ENCODE results near the gene STIMATE. TPM values are rescaled to one million over a fixed set of nuclear protein-coding genes. Genes with fewer than 3 reads are reported as not detected.

STIMATE gene
- total and polyA plus RNA-seq, 5 donors from 2014 or later = 10.7 to 87.7 (median 12.9) TPM

DNA sequence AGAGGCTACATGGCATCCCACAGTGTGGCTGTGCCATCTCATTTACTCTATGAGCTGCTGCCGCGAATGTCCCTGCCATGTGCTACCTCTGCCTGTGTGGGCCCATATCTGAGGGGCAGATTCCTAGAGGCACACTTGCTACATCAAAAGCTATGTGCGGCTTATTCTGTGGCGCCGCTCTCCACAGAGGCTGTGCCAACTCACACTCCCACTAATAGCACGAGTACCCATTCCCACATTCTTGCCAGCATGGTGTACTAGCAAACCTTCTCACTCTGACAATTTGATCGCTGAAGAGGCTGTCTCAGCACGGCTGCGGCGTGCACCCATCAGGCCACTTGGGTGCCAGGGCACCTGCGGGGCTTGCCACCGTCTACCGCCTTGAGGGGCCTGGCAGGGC is 31.4 kb downstream of the STIMATE start:
- DNase-seq = no peak
- H3K27ac Mint-ChIP-seq = no peak overlapping the region
- Histone ChIP-seq H3K27ac (ENCODE audit: insufficient read depth, low read length, poor library complexity, severe bottlenecking) (no peak overlapping the region), H3K36me3 (ENCODE audit: control insufficient read depth, insufficient read depth, low read length) (peaks cover 3% of the 10 kb centered on the region), H3K4me1 (ENCODE audit: control insufficient read depth, insufficient read depth, low read length, poor library complexity, severe bottlenecking) (no peaks in the 10 kb centered on the region), H3K9me3 (ENCODE audit: control insufficient read depth in 2 of 2, low read length in 2 of 2) (peaks cover 0 to 6% of the 10 kb centered on the region in 2 experiments), H3K27me3 (ENCODE audit: control insufficient read depth, insufficient read depth, low read length) (no peaks in the 10 kb centered on the region), H3K4me3 (ENCODE audit: low read depth, low read length) (no peak overlapping the region)
- no peak overlapping the region for H3K4me3 Mint-ChIP-seq
- peaks cover 8 to 17% (median 14%) of the 10 kb centered on the region in 4 donors for H3K4me1 Mint-ChIP-seq
- H3K36me3 Mint-ChIP-seq = peaks cover 32% of the 10 kb centered on the region
- H3K9me3 Mint-ChIP-seq = peaks cover 0 to 7% (median 0%) of the 10 kb centered on the region in 7 donors
- no peak for ATAC-seq (ENCODE audit: low read depth in 2 of 2)
- H3K27me3 Mint-ChIP-seq = no peaks in the 10 kb centered on the region

- H3K27ac Mint-ChIP-seq = no peak overlapping the region
- no peak for DNase-seq
- no peak for ATAC-seq (ENCODE audit: low read depth in 2 of 2)
- H3K4me3 ChIP-seq (ENCODE audit: low read depth, low read length) = no peak overlapping the region
- H3K36me3 ChIP-seq (ENCODE audit: control insufficient read depth, insufficient read depth, low read length) = peaks cover 16% of the 10 kb centered on the region
- H3K9me3 ChIP-seq (ENCODE audit: control insufficient read depth in 2 of 2, low read length in 2 of 2) = peaks cover 0 to under 1% of the 10 kb centered on the region in 2 experiments
- H3K4me1 Mint-ChIP-seq = peaks cover 0 to 14% (median 12%) of the 10 kb centered on the region in 4 donors
- no peak overlapping the region for H3K27ac ChIP-seq (ENCODE audit: insufficient read depth, low read length, poor library complexity, severe bottlenecking)
- H3K27me3 Mint-ChIP-seq = no peaks in the 10 kb centered on the region
- peaks cover 33% of the 10 kb centered on the region for H3K36me3 Mint-ChIP-seq
- H3K9me3 Mint-ChIP-seq = peaks cover 0 to 5% (median 0%) of the 10 kb centered on the region in 7 donors
- H3K4me1 ChIP-seq (ENCODE audit: control insufficient read depth, insufficient read depth, low read length, poor library complexity, severe bottlenecking) = no peaks in the 10 kb centered on the region
- no peak overlapping the region for H3K4me3 Mint-ChIP-seq
- no peaks in the 10 kb centered on the region for H3K27me3 ChIP-seq (ENCODE audit: control insufficient read depth, insufficient read depth, low read length)
Observed at GRCh38 chr3:52860424-52860768, 37.0 kb downstream of the STIMATE start.

GRCh38 chr3:52859686-52860423 is 37.5 kb downstream of the STIMATE start:
- H3K27me3 Mint-ChIP-seq = no peaks in the 10 kb centered on the region
- H3K4me3 ChIP-seq (ENCODE audit: low read depth, low read length) = no peak overlapping the region
- no peak overlapping the region for H3K27ac ChIP-seq (ENCODE audit: insufficient read depth, low read length, poor library complexity, severe bottlenecking)
- H3K4me1 Mint-ChIP-seq = peaks cover 0 to 12% (median 11%) of the 10 kb centered on the region in 4 donors
- H3K27me3 ChIP-seq (ENCODE audit: control insufficient read depth, insufficient read depth, low read length) = no peaks in the 10 kb centered on the region
- H3K27ac Mint-ChIP-seq = peak overlapping the region in 1 of 3 donors; percentile 76
- peaks cover 17% of the 10 kb centered on the region for H3K36me3 ChIP-seq (ENCODE audit: control insufficient read depth, insufficient read depth, low read length)
- no peak overlapping the region for H3K4me3 Mint-ChIP-seq
- DNase-seq (no peak), ATAC-seq (ENCODE audit: low read depth in 2 of 2) (no peak)
- peaks cover 30% of the 10 kb centered on the region for H3K36me3 Mint-ChIP-seq
- H3K9me3 Mint-ChIP-seq = peaks cover 0 to 3% (median 0%) of the 10 kb centered on the region in 7 donors
- no peaks in the 10 kb centered on the region for H3K9me3 ChIP-seq (ENCODE audit: control insufficient read depth in 2 of 2, low read length in 2 of 2)
- no peaks in the 10 kb centered on the region for H3K4me1 ChIP-seq (ENCODE audit: control insufficient read depth, insufficient read depth, low read length, poor library complexity, severe bottlenecking)

GRCh38 chr3:52857864-52858263 is 39.5 kb downstream of the STIMATE start:
- Mint-ChIP-seq H3K36me3 (peaks cover 21% of the 10 kb centered on the region), H3K27me3 (no peaks in the 10 kb centered on the region), H3K4me1 (peaks cover 0 to 11% (median 6%) of the 10 kb centered on the region in 4 donors), H3K4me3 (no peak overlapping the region), H3K27ac (peak overlapping the region in 1 of 3 donors; percentile 74), H3K9me3 (no peaks in the 10 kb centered on the region)
- H3K27ac ChIP-seq (ENCODE audit: insufficient read depth, low read length, poor library complexity, severe bottlenecking) = no peak overlapping the region
- DNase-seq (no peak), ATAC-seq (ENCODE audit: low read depth in 2 of 2) (no peak)
- no peaks in the 10 kb centered on the region for H3K4me1 ChIP-seq (ENCODE audit: control insufficient read depth, insufficient read depth, low read length, poor library complexity, severe bottlenecking)
- H3K4me3 ChIP-seq (ENCODE audit: low read depth, low read length) = no peak overlapping the region
- peaks cover 26% of the 10 kb centered on the region for H3K36me3 ChIP-seq (ENCODE audit: control insufficient read depth, insufficient read depth, low read length)
- H3K9me3 ChIP-seq (ENCODE audit: control insufficient read depth in 2 of 2, low read length in 2 of 2) = no peaks in the 10 kb centered on the region
- no peaks in the 10 kb centered on the region for H3K27me3 ChIP-seq (ENCODE audit: control insufficient read depth, insufficient read depth, low read length)

GRCh38 chr3:52857133-52857532 is 40.2 kb downstream of the STIMATE start:
- H3K4me3 ChIP-seq (ENCODE audit: low read depth, low read length) = no peak overlapping the region

DNA sequence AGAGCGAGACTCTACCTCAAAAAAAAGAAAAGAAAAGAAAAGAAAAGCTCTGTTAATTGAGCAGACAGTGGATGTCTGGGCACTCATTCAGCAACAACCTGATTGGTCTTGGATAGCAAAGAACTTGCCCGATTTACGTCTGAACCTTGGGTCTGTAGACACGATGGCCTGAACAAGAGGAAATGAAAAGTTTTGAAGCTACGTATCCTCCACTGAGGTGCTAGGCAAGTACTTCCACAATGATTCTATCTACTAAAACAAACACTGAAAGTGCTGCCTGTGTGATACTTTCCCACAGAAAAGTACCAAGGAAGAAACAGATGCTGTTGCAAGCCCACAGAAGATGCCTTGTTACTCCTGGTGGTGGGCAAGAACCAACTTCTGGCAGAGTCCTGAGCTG is 40.7 kb downstream of the STIMATE start:
- Mint-ChIP-seq H3K27me3 (no peaks in the 10 kb centered on the region), H3K9me3 (no peaks in the 10 kb centered on the region), H3K36me3 (peaks cover 27% of the 10 kb centered on the region), H3K4me1 (peaks cover 0 to 7% (median 4%) of the 10 kb centered on the region in 4 donors), H3K27ac (no peak overlapping the region), H3K4me3 (no peak overlapping the region)
- H3K36me3 ChIP-seq (ENCODE audit: control insufficient read depth, insufficient read depth, low read length) = peaks cover 37% of the 10 kb centered on the region
- no peak overlapping the region for H3K4me3 ChIP-seq (ENCODE audit: low read depth, low read length)
- no peaks in the 10 kb centered on the region for H3K9me3 ChIP-seq (ENCODE audit: control insufficient read depth in 2 of 2, low read length in 2 of 2)
- H3K4me1 ChIP-seq (ENCODE audit: control insufficient read depth, insufficient read depth, low read length, poor library complexity, severe bottlenecking) = no peaks in the 10 kb centered on the region
- ATAC-seq (ENCODE audit: low read depth in 2 of 2) (no peak), DNase-seq (no peak)
- no peaks in the 10 kb centered on the region for H3K27me3 ChIP-seq (ENCODE audit: control insufficient read depth, insufficient read depth, low read length)
- no peak overlapping the region for H3K27ac ChIP-seq (ENCODE audit: insufficient read depth, low read length, poor library complexity, severe bottlenecking)

More at GRCh38 chr3:52857133-52857532, 40.2 kb downstream of the STIMATE start:
- Mint-ChIP-seq H3K27me3 (no peaks in the 10 kb centered on the region), H3K36me3 (peaks cover 22% of the 10 kb centered on the region), H3K9me3 (no peaks in the 10 kb centered on the region), H3K4me1 (peaks cover 0 to 11% (median 4%) of the 10 kb centered on the region in 4 donors), H3K27ac (peak overlapping the region in 1 of 3 donors; percentile 23), H3K4me3 (no peak overlapping the region)
- no peak for ATAC-seq (ENCODE audit: low read depth in 2 of 2)
- H3K4me1 ChIP-seq (ENCODE audit: control insufficient read depth, insufficient read depth, low read length, poor library complexity, severe bottlenecking) = no peaks in the 10 kb centered on the region
- no peak overlapping the region for H3K27ac ChIP-seq (ENCODE audit: insufficient read depth, low read length, poor library complexity, severe bottlenecking)
- H3K27me3 ChIP-seq (ENCODE audit: control insufficient read depth, insufficient read depth, low read length) = no peaks in the 10 kb centered on the region
- DNase-seq = no peak
- no peaks in the 10 kb centered on the region for H3K9me3 ChIP-seq (ENCODE audit: control insufficient read depth in 2 of 2, low read length in 2 of 2)
- H3K36me3 ChIP-seq (ENCODE audit: control insufficient read depth, insufficient read depth, low read length) = peaks cover 33% of the 10 kb centered on the region

DNA sequence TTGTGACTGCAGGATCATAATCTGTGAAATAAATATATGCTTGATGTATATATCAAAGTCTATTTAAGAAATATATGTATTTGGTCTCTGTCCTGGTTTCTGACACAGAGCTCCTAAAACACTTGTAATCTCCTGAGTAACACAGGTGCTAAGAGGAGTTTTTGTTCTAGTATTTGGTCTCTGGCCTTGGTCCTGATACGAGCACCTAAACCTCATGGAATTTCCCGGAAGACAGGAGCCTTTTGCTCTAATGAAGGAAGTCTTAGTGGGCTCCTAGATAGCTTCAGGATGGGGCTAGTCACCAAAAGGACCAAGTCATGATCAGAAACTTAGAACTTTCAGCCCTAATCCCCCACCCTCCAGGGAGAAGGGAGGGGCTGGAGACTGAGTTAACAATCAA is 43.3 kb downstream of the STIMATE start:
- H3K27me3 ChIP-seq (ENCODE audit: control insufficient read depth, insufficient read depth, low read length) = no peaks in the 10 kb centered on the region
- DNase-seq (no peak), ATAC-seq (ENCODE audit: low read depth in 2 of 2) (no peak)
- no peak overlapping the region for H3K27ac ChIP-seq (ENCODE audit: insufficient read depth, low read length, poor library complexity, severe bottlenecking)
- Mint-ChIP-seq H3K27me3 (no peaks in the 10 kb centered on the region), H3K9me3 (no peaks in the 10 kb centered on the region), H3K36me3 (peaks cover 18% of the 10 kb centered on the region), H3K27ac (no peak overlapping the region), H3K4me3 (no peak overlapping the region), H3K4me1 (no peaks in the 10 kb centered on the region)
- H3K36me3 ChIP-seq (ENCODE audit: control insufficient read depth, insufficient read depth, low read length) = peaks cover 55% of the 10 kb centered on the region
- no peak overlapping the region for H3K4me3 ChIP-seq (ENCODE audit: low read depth, low read length)
- H3K9me3 ChIP-seq (ENCODE audit: control insufficient read depth in 2 of 2, low read length in 2 of 2) = no peaks in the 10 kb centered on the region
- H3K4me1 ChIP-seq (ENCODE audit: control insufficient read depth, insufficient read depth, low read length, poor library complexity, severe bottlenecking) = no peaks in the 10 kb centered on the region

DNA sequence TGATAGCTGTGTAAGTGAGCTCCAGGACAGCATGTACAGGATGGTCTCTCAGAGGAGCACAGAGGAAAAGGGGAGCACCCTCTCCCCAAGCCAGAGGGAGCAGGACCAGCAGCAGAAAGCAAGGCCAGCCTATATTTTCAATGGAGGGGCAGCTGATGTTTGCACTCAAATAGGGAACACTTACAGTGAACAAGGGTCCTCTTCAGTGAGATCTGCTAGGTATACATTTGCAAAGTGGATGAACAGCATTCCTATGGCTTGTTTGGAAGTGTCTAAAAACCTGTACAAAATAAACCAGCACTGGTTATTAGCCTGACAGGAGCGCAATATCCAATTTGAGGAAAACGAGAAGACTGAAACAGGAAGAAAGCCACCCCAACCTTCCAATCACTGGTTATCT is 44.9 kb downstream of the STIMATE start:
- Histone ChIP-seq H3K4me3 (ENCODE audit: low read depth, low read length) (no peak overlapping the region), H3K36me3 (ENCODE audit: control insufficient read depth, insufficient read depth, low read length) (peaks cover 63% of the 10 kb centered on the region), H3K27ac (ENCODE audit: insufficient read depth, low read length, poor library complexity, severe bottlenecking) (no peak overlapping the region), H3K4me1 (ENCODE audit: control insufficient read depth, insufficient read depth, low read length, poor library complexity, severe bottlenecking) (no peaks in the 10 kb centered on the region), H3K9me3 (ENCODE audit: control insufficient read depth in 2 of 2, low read length in 2 of 2) (no peaks in the 10 kb centered on the region), H3K27me3 (ENCODE audit: control insufficient read depth, insufficient read depth, low read length) (no peaks in the 10 kb centered on the region)
- DNase-seq = no peak
- Mint-ChIP-seq H3K36me3 (peaks cover 17% of the 10 kb centered on the region), H3K27ac (peak overlapping the region in 1 of 3 donors; percentile 71), H3K4me3 (no peak overlapping the region), H3K4me1 (no peaks in the 10 kb centered on the region), H3K9me3 (no peaks in the 10 kb centered on the region), H3K27me3 (no peaks in the 10 kb centered on the region)
- ATAC-seq (ENCODE audit: low read depth in 2 of 2) = no peak

Data from CD4-positive, CD25-positive, alpha-beta regulatory T cell (primary cell).